Mesendoderm (in vitro differentiated cells): ENCODE data around the gene ZCWPW1.
"Not testable (repeated sequence)": the region's sequence is repeated elsewhere in the genome, so short reads cannot be mapped to it uniquely, and the experiment has no call there.

Experiments
- DNase-seq: peaks from one replicate; pipeline ENCODE4 v3.0.0; 2013
- H2AK5ac ChIP-seq: 2 replicates; pipeline ENCODE4 v1.6.1; 2013; ENCODE audit warnings: low read length, inconsistent platforms
- H2BK120ac ChIP-seq: 2 replicates; pipeline ENCODE4 v1.6.1; 2013; ENCODE audit warnings: low read depth, mild to moderate bottlenecking, low read length, moderate library complexity, mixed read lengths
- H2BK15ac ChIP-seq: replicated peaks from 2 replicates; pipeline ENCODE4 v1.6.1; 2013; ENCODE audit warnings: low read depth, mild to moderate bottlenecking, moderate library complexity
- H2BK5ac ChIP-seq: 2 replicates; pipeline ENCODE4 v1.6.1; 2013; ENCODE audit warnings: low read length, inconsistent platforms
- H3K18ac ChIP-seq: 2 replicates; pipeline ENCODE4 v1.6.1; 2013; ENCODE audit warnings: mild to moderate bottlenecking, low read length, mixed read lengths
- H3K23ac ChIP-seq: one replicate; pipeline ENCODE4 v1.6.1; 2013; ENCODE audit warnings: low read length
- H3K27ac ChIP-seq: 2 replicates; pipeline ENCODE4 v1.5.1; 2013; ENCODE audit warnings: low read depth, mild to moderate bottlenecking, inconsistent platforms, low read length, moderate library complexity
- H3K27me3 ChIP-seq: 2 replicates; pipeline ENCODE4 v1.6.1; 2013; ENCODE audit warnings: low read length, control low read depth, mild to moderate bottlenecking, inconsistent platforms; ENCODE audit not compliant: insufficient read depth, poor library complexity
- H3K36me3 ChIP-seq: 2 replicates; pipeline ENCODE4 v1.6.1; 2013; ENCODE audit warnings: low read length, inconsistent platforms; ENCODE audit not compliant: control insufficient read depth, insufficient read depth
- H3K4ac ChIP-seq: one replicate; pipeline ENCODE4 v1.6.1; 2013; ENCODE audit warnings: low read depth, mild to moderate bottlenecking, low read length, moderate library complexity
- H3K4me1 ChIP-seq: 2 replicates; pipeline ENCODE4 v1.6.1; 2013; ENCODE audit warnings: low read depth, low read length, inconsistent platforms; ENCODE audit not compliant: control insufficient read depth
- H3K4me2 ChIP-seq: 2 replicates; pipeline ENCODE4 v1.6.1; 2013; ENCODE audit warnings: low read length
- H3K4me3 ChIP-seq: 2 replicates; pipeline ENCODE4 v1.5.1; 2013; ENCODE audit warnings: mild to moderate bottlenecking, low read length
- H3K56ac ChIP-seq: one replicate; pipeline ENCODE4 v1.6.1; 2013; ENCODE audit warnings: low read length
- H3K79me1 ChIP-seq: 2 replicates; pipeline ENCODE4 v1.6.1; 2013; ENCODE audit warnings: low read length, inconsistent platforms
- H3K79me2 ChIP-seq: 2 replicates; pipeline ENCODE4 v1.6.1; 2013; ENCODE audit warnings: mild to moderate bottlenecking, low read length; ENCODE audit not compliant: control insufficient read depth, insufficient read depth
- H3K9ac ChIP-seq: 2 replicates; pipeline ENCODE4 v1.6.1; 2013; ENCODE audit warnings: low read length, inconsistent platforms
- H4K5ac ChIP-seq: one replicate; pipeline ENCODE4 v1.6.1; 2013; ENCODE audit warnings: low read length
- H4K8ac ChIP-seq: one replicate; pipeline ENCODE4 v1.6.1; 2013; ENCODE audit warnings: low read depth, mild to moderate bottlenecking, control low read depth, low read length, moderate library complexity
- WGBS: extraction: QIAGEN DNeasy Blood & Tissue Kit; methylation state at CpG from one replicate; pipeline ENCODE4 v1.1.7; 2013; ENCODE audit warnings: low lambda C conversion rate, missing lambda C conversion rate; ENCODE audit not compliant: insufficient coverage; ENCODE audit errors: extremely low coverage; 5-methylcytosine and 5-hydroxymethylcytosine counted together

Gene ZCWPW1

DNA sequence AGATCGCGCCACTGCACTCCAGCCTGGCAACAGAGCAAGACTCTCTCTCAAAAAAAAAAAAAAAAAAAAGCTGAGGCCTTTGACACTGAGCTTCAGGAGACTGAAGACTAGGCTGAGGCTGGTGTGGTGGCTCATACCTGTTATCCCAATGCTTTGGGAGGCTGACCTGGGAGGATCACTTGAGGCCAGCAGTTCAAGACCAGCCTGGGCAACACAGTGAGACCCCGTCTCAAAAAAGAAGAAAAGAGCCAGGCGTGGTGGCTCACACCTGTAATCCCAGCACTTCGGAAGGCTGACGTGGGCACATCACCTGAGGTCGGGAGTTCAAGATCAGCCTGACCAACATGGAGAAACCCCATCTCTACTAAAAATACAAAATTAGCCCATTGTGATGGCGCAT, 18.9 kb upstream of the ZCWPW1 start:
- not testable (repeated sequence) for H3K4me3 ChIP-seq

DNA sequence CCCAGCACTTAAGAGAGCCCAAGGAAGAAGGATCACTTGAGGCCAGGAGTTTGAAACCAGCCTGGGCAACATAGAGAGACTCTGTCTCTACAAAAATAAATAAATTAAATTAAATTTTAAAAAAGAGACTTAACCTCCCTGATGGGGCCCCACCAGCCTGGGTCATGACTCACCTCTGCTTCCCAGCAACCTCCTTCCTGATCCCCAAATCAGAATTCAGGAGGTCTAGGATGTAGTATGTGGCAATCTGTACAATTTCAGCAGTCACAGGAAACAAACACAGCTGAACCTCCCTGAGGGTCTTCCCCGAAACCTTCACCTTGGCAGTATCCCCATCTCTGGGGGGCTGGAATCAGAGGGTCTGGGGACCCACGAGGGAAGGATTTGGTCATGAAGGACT, 17.5 kb upstream of the ZCWPW1 start:
- H3K4me3 ChIP-seq = no peak overlapping the region
- H3K9ac ChIP-seq = no peak overlapping the region
- no peak overlapping the region for H3K18ac ChIP-seq
- no peak overlapping the region for H2AK5ac ChIP-seq
- no peak for DNase-seq
- no peaks in the 10 kb centered on the region for H3K36me3 ChIP-seq
- H3K27me3 ChIP-seq = no peaks in the 10 kb centered on the region
- H3K4me1 ChIP-seq = no peaks in the 10 kb centered on the region
- no peak overlapping the region for H2BK120ac ChIP-seq
- no peak overlapping the region for H3K4ac ChIP-seq
- H3K79me2 ChIP-seq = no peaks in the 10 kb centered on the region
- H3K23ac ChIP-seq = no peak overlapping the region
- WGBS = no CpG with 5 or more reads among the region's 2 CpGs
- no peak overlapping the region for H4K8ac ChIP-seq
- no peaks in the 10 kb centered on the region for H3K79me1 ChIP-seq
- no peak overlapping the region for H3K56ac ChIP-seq
- H3K4me2 ChIP-seq = no peak overlapping the region
- H2BK5ac ChIP-seq = no peak overlapping the region
- H2BK15ac ChIP-seq = no peak overlapping the region
- H4K5ac ChIP-seq = no peak overlapping the region
- H3K27ac ChIP-seq = no peak overlapping the region

More for the DNA sequence above, 18.9 kb upstream of the ZCWPW1 start:
- WGBS = no CpG with 5 or more reads among the region's 8 CpGs
- H4K8ac ChIP-seq, H2BK15ac ChIP-seq, H3K27ac ChIP-seq, H3K4me1 ChIP-seq, H3K9ac ChIP-seq, DNase-seq, H3K36me3 ChIP-seq, H3K79me2 ChIP-seq, H3K4me2 ChIP-seq, H3K56ac ChIP-seq, H3K4ac ChIP-seq, H2BK120ac ChIP-seq, H2AK5ac ChIP-seq, H3K79me1 ChIP-seq, H3K18ac ChIP-seq, H4K5ac ChIP-seq, H2BK5ac ChIP-seq, H3K23ac ChIP-seq, H3K27me3 ChIP-seq: not testable (repeated sequence)

DNA sequence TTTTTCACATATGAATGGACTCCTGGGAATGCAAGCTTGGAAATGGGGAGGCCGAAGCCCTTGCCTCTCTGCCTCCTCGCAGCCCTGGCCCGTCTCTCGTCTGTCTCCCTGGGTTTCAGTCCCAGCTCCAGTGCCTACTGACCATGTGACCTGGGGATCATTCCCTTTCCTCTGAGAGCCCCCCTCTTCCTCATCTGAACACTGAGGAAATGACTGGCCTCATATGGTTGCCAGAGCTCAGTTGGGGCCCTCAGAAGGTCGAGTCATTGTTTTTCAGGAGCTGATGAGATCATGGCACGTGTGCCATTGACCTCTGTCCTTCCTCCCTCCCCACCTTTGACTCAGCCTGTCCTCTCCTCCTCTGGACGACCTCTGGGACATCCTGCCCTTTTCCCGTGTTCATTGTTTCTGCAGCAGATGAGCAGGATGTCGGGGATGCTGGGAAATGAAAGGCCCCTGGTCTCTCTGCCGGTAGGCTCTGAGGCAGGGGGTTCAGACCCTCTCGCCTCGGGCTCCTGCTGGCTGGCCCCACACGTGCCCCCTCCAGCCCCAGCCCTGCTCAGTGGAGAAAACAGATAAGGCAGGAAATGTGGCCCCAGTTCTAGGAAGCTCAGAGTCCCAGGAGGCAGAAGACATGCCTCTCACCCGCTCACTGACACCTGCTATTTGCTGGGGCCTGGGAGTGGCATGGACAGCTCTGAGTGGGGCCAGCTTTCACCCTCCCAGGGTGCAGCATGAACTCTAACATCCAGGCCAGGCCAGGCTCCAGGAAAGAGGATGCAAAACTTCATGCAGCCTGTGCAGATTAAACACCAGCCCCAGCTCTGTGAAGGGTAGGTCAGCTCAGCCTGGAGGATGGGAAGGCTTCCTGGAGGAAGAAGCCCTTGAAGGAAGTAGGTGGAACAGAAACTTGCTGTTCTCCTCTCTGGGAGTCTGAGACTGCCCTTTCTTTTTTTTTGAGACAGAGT, 16.1 kb upstream of the ZCWPW1 start:
- Histone ChIP-seq H2BK15ac (no peak overlapping the region), H2AK5ac (no peak overlapping the region), H3K18ac (no peak overlapping the region), H3K4me3 (no peak overlapping the region), H4K8ac (no peak overlapping the region), H3K79me2 (no peaks in the 10 kb centered on the region), H3K23ac (no peak overlapping the region), H2BK5ac (no peak overlapping the region), H3K27me3 (no peaks in the 10 kb centered on the region), H3K4ac (no peak overlapping the region), H3K4me1 (no peaks in the 10 kb centered on the region), H3K36me3 (no peaks in the 10 kb centered on the region), H3K4me2 (no peak overlapping the region), H3K56ac (peak overlapping the region; percentile 46), H4K5ac (no peak overlapping the region), H2BK120ac (no peak overlapping the region), H3K27ac (no peak overlapping the region), H3K79me1 (no peaks in the 10 kb centered on the region), H3K9ac (no peak overlapping the region)
- WGBS = no CpG with 5 or more reads among the region's 14 CpGs
- peak; percentile 68 for DNase-seq

- Histone ChIP-seq H3K79me1 (no peaks in the 10 kb centered on the region), H3K79me2 (no peaks in the 10 kb centered on the region), H2BK5ac (no peak overlapping the region), H3K56ac (no peak overlapping the region), H3K4me3 (no peak overlapping the region), H3K18ac (no peak overlapping the region), H3K36me3 (no peaks in the 10 kb centered on the region), H3K27ac (no peak overlapping the region), H3K4me2 (no peak overlapping the region), H3K4me1 (no peaks in the 10 kb centered on the region), H4K5ac (no peak overlapping the region), H2BK15ac (no peak overlapping the region), H2BK120ac (no peak overlapping the region), H3K4ac (no peak overlapping the region), H3K23ac (no peak overlapping the region), H3K27me3 (no peaks in the 10 kb centered on the region), H2AK5ac (no peak overlapping the region), H4K8ac (no peak overlapping the region), H3K9ac (no peak overlapping the region)
- WGBS = no CpG with 5 or more reads among the region's 9 CpGs
- DNase-seq = no peak
These were observed 14.8 kb upstream of the ZCWPW1 start for GRCh38 chr7:100443096-100443840.

GRCh38 chr7:100441641-100442535, 13.4 kb upstream of the ZCWPW1 start:
- DNase-seq = no peak
- Histone ChIP-seq H3K56ac (no peak overlapping the region), H3K4me1 (no peaks in the 10 kb centered on the region), H2AK5ac (no peak overlapping the region), H2BK120ac (no peak overlapping the region), H3K4ac (no peak overlapping the region), H4K5ac (no peak overlapping the region), H3K79me1 (no peaks in the 10 kb centered on the region), H3K36me3 (no peaks in the 10 kb centered on the region), H3K4me3 (no peak overlapping the region), H2BK5ac (no peak overlapping the region), H4K8ac (no peak overlapping the region), H2BK15ac (no peak overlapping the region), H3K27me3 (no peaks in the 10 kb centered on the region), H3K4me2 (no peak overlapping the region), H3K27ac (no peak overlapping the region), H3K9ac (no peak overlapping the region), H3K23ac (no peak overlapping the region), H3K18ac (no peak overlapping the region), H3K79me2 (no peaks in the 10 kb centered on the region)
- no CpG with 5 or more reads among the region's 11 CpGs for WGBS
